Dermis microvascular lymphatic vessel endothelial cell (primary cell): ENCODE results near the gene DNAAF5. TPM values are rescaled to one million over a fixed set of nuclear protein-coding genes. Genes with fewer than 3 reads are reported as not detected.

Source experiments
- DNase-seq, 2 donors: peaks; one replicate each; pipeline versions ENCODE4 v3.0.0 to v3.0.0-alpha.2; 2010; ENCODE audit warnings: low read depth in 2 of 2
- total RNA-seq: library from RNA; depleted of rRNA; stranded (reverse); fragments of >200 nt; gene quantifications from 2 replicates; pipeline ENCODE4 v1.2.1, GENCODE V29; 2014

The DNAAF5 gene
- total RNA-seq, 1 donor from 2014 or later, result 14.4 TPM

DNA sequence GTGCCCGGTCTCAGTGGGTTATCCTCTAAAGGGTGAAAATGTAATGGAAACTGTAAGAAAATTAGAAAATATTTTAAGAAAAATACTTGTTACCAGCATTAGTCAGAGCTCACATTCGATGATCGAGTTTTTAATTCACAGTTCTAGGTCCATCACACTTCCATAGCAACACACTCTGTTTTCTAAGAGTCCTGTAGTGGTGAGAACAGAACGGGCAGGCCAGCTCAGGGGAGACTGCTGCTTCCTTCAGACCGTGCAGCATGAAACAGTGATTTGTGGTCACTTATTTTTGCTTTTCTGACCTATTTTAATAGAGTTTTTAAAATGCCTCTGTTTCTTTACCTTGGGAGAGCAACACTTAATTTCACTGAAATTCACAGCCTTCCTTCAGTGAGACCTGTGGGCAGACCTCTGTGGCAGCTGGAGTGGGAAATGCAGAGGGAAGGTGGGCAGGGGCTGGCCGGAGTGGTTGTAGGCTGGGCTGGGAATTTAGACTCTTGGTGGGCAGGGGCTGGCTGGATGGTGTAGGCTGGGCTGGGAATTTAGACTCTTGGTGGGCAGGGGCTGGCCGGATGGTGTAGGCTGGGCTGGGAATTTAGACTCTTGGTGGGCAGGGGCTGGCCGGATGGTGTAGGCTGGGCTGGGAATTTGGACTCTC, 107.2 kb downstream of the DNAAF5 start:
- no peak for DNase-seq

DNA sequence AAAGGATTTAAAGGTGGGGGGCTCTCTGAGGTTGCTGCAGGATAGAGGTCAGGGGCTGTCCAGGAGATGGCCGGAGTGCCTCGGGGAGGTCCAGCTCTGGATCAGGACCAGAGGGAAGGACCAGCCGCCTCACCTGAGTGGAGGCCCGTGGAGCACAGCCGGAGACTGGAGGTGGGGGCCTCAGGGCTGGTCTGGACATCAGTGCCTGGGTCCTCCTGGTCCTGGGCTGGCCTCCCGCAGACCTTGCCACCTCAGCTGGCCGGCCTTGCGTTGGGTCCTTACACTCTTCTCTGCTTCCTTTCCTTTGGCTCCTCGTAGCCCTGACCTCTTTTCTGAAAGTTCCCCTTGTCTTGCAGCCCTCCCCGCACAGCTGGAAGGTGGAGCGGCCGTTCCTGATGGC, 107.8 kb downstream of the DNAAF5 start:
- DNase-seq, result no peak

DNA sequence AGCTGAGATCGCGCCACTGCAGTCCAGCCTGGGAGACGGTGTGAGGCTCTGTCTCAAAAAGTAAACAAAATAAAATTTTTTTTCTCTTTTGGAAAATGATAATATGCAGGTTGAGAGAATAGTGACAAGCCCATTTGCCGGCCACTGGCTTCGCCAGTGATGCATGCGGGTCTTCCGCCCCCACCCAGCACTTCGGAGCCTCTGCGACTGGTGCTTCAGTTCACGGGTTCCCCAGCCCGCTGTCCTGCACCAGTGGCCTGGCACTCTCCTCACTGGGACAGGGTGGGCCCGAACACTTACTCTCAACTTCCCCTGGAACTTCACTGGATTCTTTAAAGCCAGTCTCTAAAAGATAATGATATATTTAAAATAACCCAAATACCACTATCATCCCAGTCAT, 108.5 kb downstream of the DNAAF5 start:
- DNase-seq, result no peak

DNA sequence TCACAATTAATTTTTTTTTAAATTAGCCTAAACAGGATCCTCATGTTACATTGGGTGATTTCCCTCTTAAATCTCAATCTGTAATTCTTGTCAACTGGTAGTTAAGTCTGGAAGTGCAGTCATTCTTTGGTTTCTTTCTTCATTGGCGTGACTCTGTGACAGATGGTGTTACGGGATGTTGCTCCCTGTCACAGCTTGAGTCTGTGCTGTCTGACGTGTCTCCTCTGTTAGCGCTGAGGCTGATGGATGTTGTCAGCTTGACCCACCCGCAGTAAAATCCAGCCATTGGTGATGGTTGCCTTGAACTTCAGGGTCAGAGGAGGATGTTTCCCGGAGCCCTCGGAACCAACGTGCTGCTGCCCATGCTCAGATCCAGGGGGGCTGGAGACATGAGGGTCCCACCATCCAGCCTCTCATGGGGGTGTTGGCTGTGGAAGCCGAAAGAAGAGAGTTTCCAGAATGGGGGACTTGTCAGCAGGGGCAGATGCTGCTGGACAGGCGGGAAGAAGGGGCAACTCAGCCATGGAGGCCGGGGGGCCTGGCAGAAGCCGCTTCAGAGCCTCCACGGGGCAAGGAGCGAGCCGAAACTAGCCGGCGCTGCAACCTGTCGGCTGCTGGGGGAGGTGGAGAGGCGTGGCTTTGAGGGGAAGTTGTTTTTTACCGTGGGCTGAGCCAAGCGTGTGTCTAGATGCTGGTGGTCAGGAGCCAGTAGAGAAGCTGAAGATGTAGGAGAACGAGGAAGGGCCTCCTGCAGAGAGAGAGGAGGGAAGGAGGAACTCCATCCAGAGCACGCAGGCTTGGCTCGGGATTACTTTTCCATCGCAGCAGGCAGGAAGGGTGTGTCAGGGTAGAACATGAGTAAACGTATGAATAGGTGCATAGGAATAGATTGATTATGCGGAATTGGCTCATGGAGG, 109.2 kb downstream of the DNAAF5 start:
- no peak for DNase-seq

Other genes with a start within 250 kb of the DNAAF5 start
- gene PDGFA, start 206.9 kb upstream of the DNAAF5 start, total RNA-seq, result 53.9 and 81.2 TPM in 2 replicates
- gene PRKAR1B, start 582 bp downstream of the DNAAF5 start, total RNA-seq, result 39.5 and 74.2 TPM in 2 replicates
- gene SUN1, start 105.8 kb downstream of the DNAAF5 start, total RNA-seq, result 132 and 134 TPM in 2 replicates
- 30.3 and 43.0 TPM in 2 replicates for gene GET4, start 149.9 kb downstream of the DNAAF5 start, total RNA-seq
- gene ADAP1, start 228.0 kb downstream of the DNAAF5 start, total RNA-seq, result 1.8 and 1.9 TPM in 2 replicates
- 4.2 and 6.6 TPM in 2 replicates for gene COX19, start 248.8 kb downstream of the DNAAF5 start, total RNA-seq